Measurements from ENCODE around the gene LIME1. TPM values are rescaled to one million over a fixed set of nuclear protein-coding genes. Genes with fewer than 3 reads are reported as not detected.
A peak's percentile ranks its signal among the peaks of the same experiment; 100 is the strongest.

LIME1 gene
- total RNA-seq, 2 experiments from 2014 or later, result 149 to 165 TPM

- ChIA-PET POLR2A (interaction anchor here (1.1 to 2.2 kb wide), 4 partner anchors 12 to 43 kb away, joined by 4 to 11 read pairs (median 4); partner anchors contain the start of genes ARFRP1, LIME1, RTEL1 and ZGPAT), CTCF (no interaction called here)
- intact Hi-C loops (cut with DNase I, micrococcal nuclease), result no loop called here
- no peaks in the 10 kb centered on the region for H3K27me3 Mint-ChIP-seq
- DNase-seq, result peak in 1 of 14 experiments; percentile 18
- H3K27ac Mint-ChIP-seq, result peak overlapping the region; percentile 74
- no peaks in the 10 kb centered on the region for H3K27me3 ChIP-seq (ENCODE audit: control insufficient read depth in 1 of 2, insufficient read depth in 2 of 2, low read length in 2 of 2)
- no peak overlapping the region for H3K27ac ChIP-seq (ENCODE audit: low read depth in 1 of 2, low read length in 2 of 2)
- no peak for TF ChIP-seq CTCF (IDR thresholded peaks at IDR 0.05)
- ATAC-seq (ENCODE audit: poor library complexity), result no peak
- H3K4me1 Mint-ChIP-seq (ENCODE audit: low read depth), result peaks cover 4% of the 10 kb centered on the region
- peaks cover 7% of the 10 kb centered on the region for H3K36me3 ChIP-seq (ENCODE audit: insufficient read depth, low read length)
- H3K9me3 ChIP-seq (ENCODE audit: control insufficient read depth in 1 of 2, insufficient read depth in 1 of 2, low read length in 2 of 2), result peaks cover 0 to 14% of the 10 kb centered on the region in 2 experiments
- peaks cover 4% of the 10 kb centered on the region for H3K36me3 Mint-ChIP-seq (ENCODE audit: low read depth)
- H3K4me3 Mint-ChIP-seq, result no peak overlapping the region
- peaks cover 58% of the 10 kb centered on the region for H3K4me1 ChIP-seq (ENCODE audit: insufficient read depth, low read length)
- no peaks in the 10 kb centered on the region for H3K9me3 Mint-ChIP-seq
- H3K4me3 ChIP-seq (ENCODE audit: low read length), result no peak overlapping the region
Measured at GRCh38 chr20:63695424-63696305, 40.8 kb upstream of the LIME1 start.

- peak overlapping the region; percentile 74 for H3K27ac Mint-ChIP-seq
- POLR2A ChIA-PET, result interaction anchor here (1.0 to 2.2 kb wide), 4 partner anchors 9 to 43 kb away, joined by 4 to 11 read pairs (median 5); partner anchors contain the start of genes ARFRP1, LIME1 and ZGPAT
- ATAC-seq (ENCODE audit: poor library complexity), result peak; percentile 72
Measured at GRCh38 chr20:63696306-63696627, 40.2 kb upstream of the LIME1 start.

More at GRCh38 chr20:63696306-63696627, 40.2 kb upstream of the LIME1 start:
- Mint-ChIP-seq H3K36me3 (ENCODE audit: low read depth) (peaks cover 4% of the 10 kb centered on the region), H3K4me3 (peak overlapping the region; percentile 42), H3K4me1 (ENCODE audit: low read depth) (peaks cover 4% of the 10 kb centered on the region), H3K27me3 (no peaks in the 10 kb centered on the region), H3K9me3 (no peaks in the 10 kb centered on the region)
- peaks cover 7% of the 10 kb centered on the region for H3K36me3 ChIP-seq (ENCODE audit: insufficient read depth, low read length)
- peaks cover 64% of the 10 kb centered on the region for H3K4me1 ChIP-seq (ENCODE audit: insufficient read depth, low read length)
- H3K27ac ChIP-seq (ENCODE audit: low read depth in 1 of 2, low read length in 2 of 2), result no peak overlapping the region
- no peaks in the 10 kb centered on the region for H3K27me3 ChIP-seq (ENCODE audit: control insufficient read depth in 1 of 2, insufficient read depth in 2 of 2, low read length in 2 of 2)
- H3K4me3 ChIP-seq (ENCODE audit: low read length), result peak overlapping the region; percentile 36
- intact Hi-C loops (cut with DNase I, micrococcal nuclease), result no loop called here
- H3K9me3 ChIP-seq (ENCODE audit: control insufficient read depth in 1 of 2, insufficient read depth in 1 of 2, low read length in 2 of 2), result peaks cover 0 to 14% of the 10 kb centered on the region in 2 experiments
- CTCF ChIA-PET, result no interaction called here
- peak in 7 of 14 experiments; percentile 18 to 62 (median 34) for DNase-seq
- no peak for TF ChIP-seq CTCF (IDR thresholded peaks at IDR 0.05)
